ENCODE measurements around the gene ROR2.

Gene ROR2

GRCh38 chr9:91836515-91836914 lies 113.5 kb downstream of the ROR2 start:
- peak in 1 of 42 donors; percentile 22 for DNase-seq
- intact Hi-C loops (cut with DNase I) = no loop called here

DNA sequence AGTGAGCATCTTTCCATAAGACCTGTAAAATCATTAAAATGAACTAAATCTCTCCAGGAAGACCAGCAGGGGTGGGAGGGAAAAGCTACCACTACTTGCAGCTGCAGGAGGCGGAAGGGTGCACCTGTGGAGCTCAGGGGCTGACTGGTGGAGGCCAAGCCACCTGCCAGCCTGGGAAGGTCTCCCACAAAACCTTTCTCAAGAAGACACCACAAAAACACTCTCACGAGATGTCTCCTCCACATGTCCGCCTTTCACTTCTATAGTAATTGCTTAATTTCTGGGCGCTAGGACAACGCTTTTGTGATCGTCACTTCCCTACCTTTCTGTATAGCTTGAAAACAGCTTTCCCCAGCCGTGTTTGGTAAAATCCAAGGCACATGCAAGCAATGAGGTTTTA lies 114.4 kb downstream of the ROR2 start:
- intact Hi-C loops (cut with DNase I) = no loop called here
- DNase-seq = no peak

DNA sequence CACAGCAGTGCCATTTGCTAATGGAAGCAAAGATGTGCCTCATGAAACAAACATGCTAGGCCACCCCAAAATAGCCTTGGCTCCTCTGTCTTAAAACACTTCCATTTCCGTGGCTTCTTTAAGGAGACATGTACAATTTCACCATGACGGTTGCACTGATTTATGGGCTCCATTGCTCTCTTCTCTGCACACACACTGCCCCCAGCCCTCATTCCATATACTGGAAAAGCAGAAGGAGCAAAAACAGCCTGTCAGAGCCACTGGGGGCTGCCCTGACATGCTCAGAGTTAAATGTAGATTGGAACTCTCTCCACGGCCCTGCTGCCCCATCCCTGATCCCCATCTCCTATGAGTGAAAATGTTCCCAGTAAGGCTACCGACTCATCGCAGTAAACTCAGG lies 114.8 kb downstream of the ROR2 start:
- intact Hi-C loops (cut with DNase I) = no loop called here
- DNase-seq = no peak

- intact Hi-C loops (cut with DNase I) = no loop called here
- no peak for DNase-seq
These were observed 115.3 kb downstream of the ROR2 start for GRCh38 chr9:91834740-91835139.

- no peak for DNase-seq
- intact Hi-C loops (cut with DNase I) = no loop called here
These were observed 116.2 kb downstream of the ROR2 start for GRCh38 chr9:91833878-91834255.

DNA sequence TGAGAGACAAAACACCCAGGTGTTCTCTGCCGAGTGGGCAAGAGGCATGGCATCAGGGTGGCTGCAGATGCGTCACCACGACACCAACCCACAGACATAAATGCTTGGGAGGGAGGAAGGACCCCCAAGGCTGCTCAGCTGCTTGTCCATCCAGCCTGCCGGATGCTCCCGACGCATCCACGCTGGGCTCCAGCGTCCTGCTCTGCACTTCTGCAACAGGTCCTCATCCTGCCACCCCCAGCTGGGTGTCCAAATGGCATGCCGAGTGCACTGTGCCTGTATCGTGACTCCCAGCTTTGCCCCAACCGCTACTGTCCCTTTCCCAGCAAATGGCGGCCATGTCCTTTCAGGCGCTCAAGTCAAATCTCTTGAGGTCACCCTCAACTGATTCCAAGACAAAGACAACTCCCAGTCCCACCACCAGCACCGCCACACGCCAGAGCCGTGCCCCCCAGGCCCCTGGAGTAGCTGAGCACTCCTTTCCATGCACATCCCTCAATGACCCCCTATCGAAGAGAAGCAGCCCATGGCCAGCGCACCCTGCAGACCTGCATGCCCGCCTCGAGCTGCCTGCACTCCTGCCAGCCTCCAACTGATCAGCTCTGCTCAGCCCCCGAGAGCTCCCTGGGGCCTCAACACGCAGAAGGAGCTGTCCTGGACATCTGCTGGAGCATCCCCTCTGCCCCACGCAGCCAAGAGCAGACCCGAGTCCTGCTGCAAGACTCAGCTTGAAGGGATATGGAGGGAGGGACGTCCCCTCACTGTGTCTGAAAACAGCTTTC lies 116.7 kb downstream of the ROR2 start:
- intact Hi-C loops (cut with DNase I) = no loop called here
- no peak for DNase-seq

GRCh38 chr9:91832322-91832721 lies 117.7 kb downstream of the ROR2 start:
- no peak for DNase-seq
- intact Hi-C loops (cut with DNase I) = no loop called here

DNA sequence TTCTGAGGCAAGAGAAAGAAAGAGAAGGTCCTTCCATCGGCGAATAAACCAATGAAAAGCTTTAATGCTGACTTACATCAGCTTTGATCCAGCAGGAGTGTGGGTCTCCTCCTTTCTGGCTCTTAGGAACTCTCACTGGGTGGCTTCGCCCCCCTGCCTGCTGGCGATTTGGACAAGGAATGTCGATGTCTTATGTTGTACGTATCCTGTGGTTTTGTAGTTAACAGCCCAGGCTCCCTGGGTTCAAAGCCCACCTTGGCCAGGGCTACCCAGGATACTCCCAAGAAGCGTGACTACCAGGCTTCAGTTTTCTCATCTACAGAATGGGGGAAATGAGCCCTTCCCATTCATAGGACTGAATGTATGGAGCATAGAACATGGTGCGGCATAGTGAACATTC lies 124.2 kb downstream of the ROR2 start:
- intact Hi-C loops (cut with DNase I) = no loop called here
- DNase-seq = no peak

DNA sequence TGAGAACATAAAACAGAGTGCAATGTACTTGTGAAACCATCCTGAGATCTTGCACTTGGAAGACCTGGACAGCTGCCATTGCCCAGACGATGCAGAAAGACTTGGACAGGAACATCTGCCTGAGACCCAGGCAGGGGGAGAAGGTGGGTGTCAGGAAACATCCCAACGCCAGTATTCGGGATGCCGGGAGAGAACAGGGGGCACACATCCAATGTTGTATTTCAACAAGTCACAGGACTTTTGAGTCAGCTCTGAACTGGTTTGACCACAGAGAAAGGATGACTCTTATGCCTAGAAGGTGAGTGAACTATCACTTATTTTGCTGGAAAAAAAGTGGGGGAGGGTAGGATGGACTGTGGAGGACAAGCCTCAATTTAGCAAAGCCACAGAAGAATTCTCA lies 124.6 kb downstream of the ROR2 start:
- intact Hi-C loops (cut with DNase I) = no loop called here
- no peak for DNase-seq

DNA sequence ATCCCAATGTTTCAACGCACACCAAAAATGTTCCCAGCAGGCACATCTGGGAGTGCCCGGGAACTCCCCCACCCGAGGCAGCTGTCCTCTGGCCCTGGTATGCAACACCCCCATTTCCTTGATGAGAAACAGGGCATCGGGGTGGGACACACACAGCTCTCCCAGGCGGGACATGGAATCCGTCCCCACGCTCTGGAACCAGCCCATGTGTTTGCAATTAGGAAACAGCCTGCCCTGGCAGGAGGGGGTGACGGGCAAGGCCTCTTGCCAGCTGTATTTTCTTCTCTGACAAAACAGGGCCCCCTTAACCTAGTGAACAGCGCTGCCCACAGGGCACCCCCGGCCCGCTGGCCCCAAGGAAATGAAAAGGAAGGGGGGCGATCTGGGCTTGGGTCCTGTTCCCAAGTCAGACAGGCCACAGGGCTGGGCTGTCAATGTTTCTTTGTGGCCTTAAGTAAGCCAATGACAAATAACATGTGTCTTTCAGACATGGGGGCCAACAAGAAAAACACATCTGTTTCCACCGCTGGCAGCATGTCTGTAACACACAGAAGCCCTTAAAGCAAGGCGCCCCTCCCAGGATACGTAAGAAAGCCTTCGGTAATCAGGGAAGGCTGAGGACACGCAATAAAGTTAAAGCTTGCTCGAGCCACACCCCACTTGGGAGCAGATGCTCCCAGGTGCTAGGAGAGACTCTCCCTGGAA lies 125.3 kb downstream of the ROR2 start:
- DNase-seq = no peak

GRCh38 chr9:91824151-91824550 lies 125.9 kb downstream of the ROR2 start:
- no peak for DNase-seq
- intact Hi-C loops (cut with DNase I) = no loop called here

More for the DNA sequence above, 125.3 kb downstream of the ROR2 start:
- intact Hi-C loops (cut with DNase I) = no loop called here

GRCh38 chr9:91820949-91821880 lies 128.8 kb downstream of the ROR2 start:
- intact Hi-C loops (cut with DNase I) = no loop called here
- no peak for DNase-seq

GRCh38 chr9:91820126-91820750 lies 129.8 kb downstream of the ROR2 start:
- DNase-seq = no peak
- intact Hi-C loops (cut with DNase I) = no loop called here

DNA sequence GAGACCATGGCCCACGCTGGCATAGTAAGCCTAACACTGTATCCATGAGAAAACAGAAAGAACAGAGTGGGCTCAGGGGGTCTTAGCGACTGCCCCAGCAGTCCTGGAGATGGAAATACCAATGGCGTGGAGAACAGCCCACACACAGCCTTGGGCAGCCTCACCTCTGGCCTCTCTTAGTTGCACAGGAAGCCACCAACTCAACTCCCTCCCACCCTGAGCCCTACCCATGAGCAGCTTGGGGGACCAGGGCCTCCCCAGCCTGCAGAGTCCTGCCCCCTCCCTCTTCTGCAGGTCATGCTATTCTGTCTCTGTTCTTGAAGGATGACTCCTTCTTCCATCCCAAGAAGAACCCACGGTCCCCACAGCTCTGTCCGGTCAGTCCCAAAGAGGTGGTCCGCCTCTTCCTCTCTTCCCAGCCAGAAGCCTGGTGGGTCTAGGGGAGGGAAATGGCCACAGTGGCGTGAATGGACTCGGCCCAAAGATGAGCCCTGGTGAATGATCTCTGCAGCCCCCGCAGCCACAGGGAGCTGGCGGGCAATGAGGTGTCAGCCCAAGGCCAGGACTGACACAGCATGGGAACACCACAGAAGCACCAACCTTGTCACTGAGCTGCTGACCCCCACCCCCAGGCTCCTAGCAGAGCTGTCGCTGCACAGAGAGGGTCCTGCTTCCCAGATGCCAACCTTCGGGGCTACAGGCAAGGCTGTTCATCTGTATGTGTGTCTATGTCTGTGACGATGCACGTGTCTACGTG lies 131.2 kb downstream of the ROR2 start:
- no peak for DNase-seq
- intact Hi-C loops (cut with DNase I) = no loop called here

DNA sequence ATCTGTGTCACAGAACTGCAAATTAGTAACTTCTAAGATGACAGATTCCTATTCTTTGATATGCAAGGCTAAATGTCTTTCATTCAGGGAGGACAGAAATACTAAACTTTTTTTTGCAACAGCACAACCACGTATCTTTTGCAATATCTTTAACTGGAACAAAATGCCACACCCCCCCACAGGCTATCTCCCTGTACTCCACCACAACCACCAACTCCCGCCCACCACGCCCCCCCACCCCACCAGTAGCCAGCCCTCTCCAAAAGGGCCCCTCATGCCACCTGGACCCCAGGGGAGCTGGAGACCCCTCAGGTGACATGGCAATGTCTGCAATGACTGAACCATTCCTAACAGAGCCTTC lies 131.8 kb downstream of the ROR2 start:
- intact Hi-C loops (cut with DNase I) = no loop called here
- DNase-seq = no peak

- no peak for DNase-seq
- intact Hi-C loops (cut with DNase I) = no loop called here
These were observed 132.4 kb downstream of the ROR2 start for GRCh38 chr9:91817493-91818224.

DNA sequence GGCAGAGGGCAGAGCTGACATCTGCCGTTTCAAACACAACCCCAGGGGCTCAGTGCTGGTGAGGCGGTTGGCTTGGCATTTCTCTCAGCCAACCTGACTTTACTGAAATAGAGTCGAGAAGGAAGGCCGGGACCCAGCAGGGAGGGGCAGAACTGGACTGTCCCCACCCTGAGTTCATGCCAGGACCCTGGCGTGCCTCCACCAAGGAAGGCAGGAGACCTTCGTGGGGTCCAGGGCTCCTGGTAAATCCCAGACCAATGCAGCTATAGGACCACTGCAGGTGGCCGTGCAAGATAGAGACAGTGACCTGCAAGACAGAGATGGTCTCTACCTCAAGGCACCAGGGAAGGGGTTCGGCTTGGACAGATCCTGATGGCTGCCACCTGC lies 132.9 kb downstream of the ROR2 start:
- DNase-seq = no peak
- intact Hi-C loops (cut with DNase I) = no loop called here

GRCh38 chr9:91816356-91816755 lies 133.7 kb downstream of the ROR2 start:
- intact Hi-C loops (cut with DNase I) = no loop called here
- DNase-seq = no peak

Data from head of caudate nucleus (tissue), 42 donors.